HG02943 (cell line): ENCODE measurements around the gene PPP1R12A.
"Not testable (repeated sequence)": the region's sequence is repeated elsewhere in the genome, so short reads cannot be mapped to it uniquely, and the experiment has no call there.

Source experiments
- ATAC-seq: cut with Tn5 transposase; IDR thresholded peaks from one replicate; pipeline ENCODE4 v1.9.1; 2021; ENCODE audit warnings: mild to moderate bottlenecking, low read depth, moderate library complexity; ENCODE audit not compliant: unreplicated experiment

Gene PPP1R12A

DNA sequence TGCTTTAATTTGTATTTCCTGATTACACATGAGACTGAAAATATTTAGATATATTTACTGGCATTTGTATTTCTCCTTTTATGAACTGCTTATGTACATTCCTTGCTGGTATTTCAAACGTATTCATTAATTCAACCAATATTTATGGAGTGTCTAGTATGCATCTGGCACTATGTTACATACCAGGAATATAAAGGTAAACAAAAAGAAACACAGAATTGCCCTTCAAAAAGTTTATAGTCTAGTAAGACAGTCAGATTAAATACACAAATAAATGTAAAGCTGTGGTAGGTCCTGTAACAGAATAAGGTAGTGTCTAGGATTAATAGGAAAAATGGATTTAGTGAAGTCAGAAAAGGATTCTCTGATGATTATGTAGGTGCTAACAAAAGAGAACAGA lies 87.5 kb downstream of the PPP1R12A start:
- no peak for ATAC-seq

DNA sequence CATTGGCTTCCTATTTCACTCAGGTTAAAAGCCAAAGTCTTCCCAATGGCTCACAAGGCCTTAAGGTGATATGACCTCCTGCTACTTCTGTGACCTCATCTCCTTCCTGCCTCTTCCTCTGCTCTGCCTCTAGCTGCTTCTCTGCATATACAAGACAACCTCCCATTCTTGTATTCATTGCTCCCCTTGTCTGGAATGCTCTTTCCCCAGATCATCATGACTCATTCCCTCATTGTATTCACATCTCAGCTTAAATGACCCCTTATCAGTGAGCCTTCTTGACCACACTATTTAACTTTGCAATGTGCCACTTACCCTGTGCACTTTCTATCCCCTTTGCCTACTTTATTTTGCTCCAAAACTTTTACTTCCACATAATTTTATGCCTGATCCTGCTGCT lies 90.2 kb downstream of the PPP1R12A start:
- ATAC-seq = no peak

DNA sequence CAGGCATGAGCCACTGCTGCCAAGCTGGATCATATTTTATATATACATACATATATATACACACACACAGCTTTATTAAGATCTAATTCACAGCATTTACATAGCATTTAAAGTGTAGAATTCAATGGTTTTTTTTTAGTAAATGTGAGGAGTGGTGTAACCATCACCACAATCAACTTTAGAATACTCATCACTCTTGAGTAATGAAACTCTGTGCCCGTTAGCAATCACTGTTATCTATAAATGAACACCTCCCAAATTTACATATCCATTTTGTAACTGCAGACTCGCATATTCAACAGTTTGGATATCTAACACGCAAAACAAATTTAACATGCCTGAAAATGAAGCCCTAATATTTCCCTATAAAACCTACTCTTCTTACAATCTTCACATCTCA lies 90.9 kb downstream of the PPP1R12A start:
- no peak for ATAC-seq

DNA sequence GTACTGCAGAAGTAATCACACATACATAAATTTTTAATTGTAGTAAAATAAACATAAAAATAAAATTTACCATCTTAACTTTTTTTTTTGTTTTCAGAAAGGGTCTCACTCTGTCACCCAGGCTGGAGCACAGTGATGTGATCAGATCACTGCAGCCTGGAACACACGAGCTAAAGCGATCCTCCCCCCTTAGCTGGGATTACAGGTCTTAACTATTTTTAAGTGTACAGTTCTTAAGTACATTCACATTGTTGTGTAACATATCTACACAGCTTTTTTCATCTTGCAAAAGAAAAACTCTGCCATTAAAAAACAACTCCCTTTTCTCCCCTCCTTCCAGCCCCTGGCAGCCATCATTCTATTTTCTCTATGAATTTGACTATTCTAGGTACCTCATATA lies 92.3 kb downstream of the PPP1R12A start:
- ATAC-seq = no peak

DNA sequence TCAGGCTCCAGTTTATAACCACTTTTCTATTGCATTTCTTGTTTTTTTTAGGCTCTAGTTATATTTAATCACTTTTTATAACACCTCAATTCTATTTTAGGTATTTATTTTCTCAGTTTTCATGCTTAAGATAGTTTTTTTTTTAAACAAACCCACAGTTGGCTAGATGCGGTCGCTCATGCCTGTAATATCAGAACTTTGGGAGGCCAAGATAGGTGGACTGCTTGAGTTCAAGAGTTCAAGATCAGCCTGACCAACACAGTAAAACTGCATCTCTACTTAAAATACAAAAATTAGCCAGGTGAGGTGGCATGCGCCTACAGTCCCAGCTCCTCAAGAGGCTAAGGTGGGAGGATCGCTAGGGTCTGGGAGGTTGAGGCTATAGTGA lies 93.0 kb downstream of the PPP1R12A start:
- no peak for ATAC-seq

DNA sequence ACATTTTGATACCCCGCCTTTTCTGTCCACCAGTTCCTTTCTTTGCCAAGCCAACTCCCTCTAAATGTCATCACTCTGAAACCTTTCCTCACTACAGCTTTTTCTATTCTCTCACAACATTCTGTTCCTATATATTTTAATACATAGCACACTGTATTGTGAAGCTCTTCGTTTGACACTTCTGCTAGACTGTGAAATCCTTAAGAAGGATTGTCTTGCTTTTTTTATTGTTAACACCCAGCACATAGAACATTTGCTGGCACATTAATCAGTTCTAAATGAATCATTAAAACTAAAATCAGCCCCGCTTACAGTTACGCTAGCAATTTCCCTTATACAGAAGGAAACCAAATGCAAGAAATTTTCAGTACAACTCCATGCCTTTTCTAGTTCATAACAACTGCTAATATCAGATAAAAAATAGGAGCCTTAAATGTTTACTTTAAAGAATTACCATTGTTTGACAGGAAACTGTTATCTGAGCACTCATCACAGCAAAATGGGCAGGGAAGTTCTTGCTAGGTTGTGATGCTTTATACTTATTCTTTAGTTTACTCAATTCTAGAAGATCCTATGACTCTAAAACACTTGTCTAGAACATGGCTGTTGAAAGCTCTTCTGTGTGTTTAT lies 93.5 kb downstream of the PPP1R12A start:
- ATAC-seq = no peak

DNA sequence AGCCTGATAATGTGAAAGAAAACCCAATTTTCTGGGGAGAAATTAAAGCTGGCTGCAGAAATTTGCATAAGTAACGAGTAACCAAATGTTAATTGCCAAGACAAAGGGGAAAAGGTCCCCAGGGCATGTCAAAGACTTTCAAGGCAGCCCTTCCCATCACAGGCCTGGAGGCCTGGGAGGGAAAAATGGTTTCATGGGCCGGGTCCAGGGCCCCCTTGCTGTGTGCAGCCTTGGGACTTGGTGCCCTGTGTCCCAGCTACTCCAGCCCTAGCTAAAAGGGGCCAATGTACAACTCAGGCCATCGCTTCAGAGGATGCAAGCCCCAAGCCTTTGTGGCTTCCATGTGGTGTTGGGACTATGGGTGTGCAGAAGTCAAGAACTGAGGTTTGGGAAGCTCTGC lies 96.5 kb downstream of the PPP1R12A start:
- ATAC-seq = no peak

DNA sequence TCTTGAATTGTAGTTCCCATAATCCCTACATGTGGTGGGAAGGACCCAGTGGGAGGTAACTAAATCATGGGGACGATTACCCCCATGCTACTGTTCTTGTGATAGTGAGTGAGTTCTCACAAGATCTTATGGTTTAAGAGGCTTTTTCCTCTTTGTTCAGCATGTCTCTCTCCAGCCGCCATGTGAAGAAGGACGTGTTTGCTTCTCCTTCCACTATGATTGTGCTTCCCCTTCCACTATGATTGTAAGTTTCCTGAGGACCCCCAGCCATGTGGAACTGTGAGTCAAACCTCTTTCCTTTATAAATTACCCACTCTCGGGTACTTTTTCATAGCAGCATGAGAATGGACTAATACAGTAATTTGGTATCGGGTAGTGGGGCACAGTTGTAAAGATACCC lies 97.3 kb downstream of the PPP1R12A start:
- ATAC-seq = no peak

DNA sequence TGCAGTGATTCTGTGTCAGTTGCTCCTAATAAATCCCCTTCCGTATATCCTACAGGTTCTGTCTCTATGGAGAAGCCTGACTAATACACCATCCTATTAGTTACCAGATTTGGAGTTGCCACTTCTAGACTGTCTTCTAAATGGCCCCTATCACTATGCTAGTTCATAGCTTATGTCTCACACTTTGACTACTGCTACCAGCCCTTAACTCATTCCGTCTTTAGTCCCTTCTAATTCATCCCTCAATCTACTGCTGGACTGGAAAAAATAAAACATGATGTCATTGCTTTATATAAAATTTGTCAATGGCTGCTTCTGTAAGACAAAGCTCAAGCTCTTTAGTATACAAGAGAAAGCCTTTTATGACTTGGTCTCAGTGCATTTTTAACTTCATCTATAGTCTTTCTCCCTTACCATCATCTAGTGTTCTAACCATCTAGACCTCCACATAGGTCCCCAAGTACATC lies 99.5 kb downstream of the PPP1R12A start:
- no peak for ATAC-seq

DNA sequence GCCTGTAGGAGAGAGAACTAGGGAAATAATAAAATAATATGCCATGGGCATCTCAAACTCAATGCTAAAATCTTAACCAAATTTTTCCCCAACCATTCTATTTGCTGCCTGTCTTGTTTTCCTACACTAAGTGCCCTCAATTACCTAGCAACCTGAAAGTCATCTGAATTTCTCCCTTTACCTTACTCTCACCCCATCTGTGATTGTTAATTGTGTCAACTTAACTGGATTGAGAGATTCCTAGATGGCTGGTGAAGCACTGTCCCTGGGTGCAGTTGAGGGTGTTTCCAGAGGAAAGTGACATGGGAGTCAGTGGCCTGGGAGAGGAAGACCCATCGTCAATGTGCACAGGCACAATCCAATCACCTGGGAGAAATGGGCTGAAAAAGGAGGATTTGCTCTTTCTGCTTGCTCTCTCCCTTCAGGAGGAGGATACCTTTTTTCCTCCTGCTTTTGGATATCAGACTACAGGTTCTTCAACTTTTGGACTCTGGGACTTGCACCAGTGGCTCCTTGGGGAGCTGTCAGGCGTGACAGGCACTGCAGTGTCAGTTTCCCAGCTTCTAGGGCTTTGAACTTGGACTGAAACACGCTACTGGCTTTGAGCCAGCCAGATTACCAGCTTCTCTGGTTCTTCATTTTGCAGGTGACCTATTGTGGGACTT lies 100.1 kb downstream of the PPP1R12A start:
- ATAC-seq = no peak

DNA sequence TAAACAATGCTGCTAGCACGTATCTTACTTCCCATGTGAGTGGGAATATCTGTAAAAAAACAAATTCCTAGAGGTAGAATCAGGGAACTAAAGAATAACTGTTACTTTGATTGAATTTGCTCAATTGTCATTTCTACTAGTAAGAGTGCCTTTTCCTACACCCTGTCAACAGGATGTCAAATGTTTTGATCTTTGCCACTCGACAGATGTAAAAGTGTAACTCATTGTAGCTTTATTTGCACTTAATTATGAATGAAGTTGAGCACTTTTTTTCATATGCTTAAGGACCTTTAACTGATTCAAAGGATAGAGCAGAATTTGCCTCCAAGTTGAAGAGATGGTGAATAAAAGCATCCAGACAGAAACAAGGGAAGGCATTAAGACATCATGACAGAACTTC lies 104.5 kb downstream of the PPP1R12A start:
- no peak for ATAC-seq

DNA sequence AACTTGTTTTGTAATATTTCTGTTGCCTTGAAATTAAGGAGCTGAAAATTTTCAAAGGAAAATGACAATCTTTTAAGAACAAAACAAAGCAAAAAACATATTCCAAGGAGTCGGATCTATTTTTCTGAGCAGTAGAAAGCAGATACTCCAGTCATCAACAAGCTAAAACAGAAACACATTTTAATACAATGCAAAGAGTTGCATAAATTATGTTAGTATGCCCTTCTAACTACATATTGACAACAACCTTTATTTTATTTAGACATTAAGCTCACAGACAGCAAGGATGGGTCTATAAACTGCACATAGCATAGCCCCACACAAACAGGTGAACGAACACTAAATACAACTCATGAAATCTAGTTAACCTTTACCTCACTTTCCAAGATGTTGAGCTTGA lies 106.0 kb downstream of the PPP1R12A start:
- no peak for ATAC-seq

DNA sequence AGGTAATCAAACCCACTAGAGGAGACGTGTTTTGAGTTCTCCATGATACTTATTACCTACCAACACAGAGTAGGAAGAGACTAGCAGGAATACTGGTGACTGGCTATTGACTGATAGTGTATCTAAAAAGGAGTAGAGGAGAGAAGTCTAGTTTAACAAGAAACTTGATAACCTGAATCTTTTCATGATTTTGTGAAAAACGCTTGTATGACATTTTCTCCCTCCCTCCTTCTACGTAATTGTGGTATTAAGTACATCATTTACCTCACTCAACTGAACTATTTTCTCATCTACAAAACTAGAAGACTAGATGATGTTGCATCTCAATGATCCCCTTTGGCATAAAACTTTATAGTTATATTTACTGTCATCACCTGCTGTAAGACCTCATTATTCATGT lies 107.4 kb downstream of the PPP1R12A start:
- no peak for ATAC-seq

DNA sequence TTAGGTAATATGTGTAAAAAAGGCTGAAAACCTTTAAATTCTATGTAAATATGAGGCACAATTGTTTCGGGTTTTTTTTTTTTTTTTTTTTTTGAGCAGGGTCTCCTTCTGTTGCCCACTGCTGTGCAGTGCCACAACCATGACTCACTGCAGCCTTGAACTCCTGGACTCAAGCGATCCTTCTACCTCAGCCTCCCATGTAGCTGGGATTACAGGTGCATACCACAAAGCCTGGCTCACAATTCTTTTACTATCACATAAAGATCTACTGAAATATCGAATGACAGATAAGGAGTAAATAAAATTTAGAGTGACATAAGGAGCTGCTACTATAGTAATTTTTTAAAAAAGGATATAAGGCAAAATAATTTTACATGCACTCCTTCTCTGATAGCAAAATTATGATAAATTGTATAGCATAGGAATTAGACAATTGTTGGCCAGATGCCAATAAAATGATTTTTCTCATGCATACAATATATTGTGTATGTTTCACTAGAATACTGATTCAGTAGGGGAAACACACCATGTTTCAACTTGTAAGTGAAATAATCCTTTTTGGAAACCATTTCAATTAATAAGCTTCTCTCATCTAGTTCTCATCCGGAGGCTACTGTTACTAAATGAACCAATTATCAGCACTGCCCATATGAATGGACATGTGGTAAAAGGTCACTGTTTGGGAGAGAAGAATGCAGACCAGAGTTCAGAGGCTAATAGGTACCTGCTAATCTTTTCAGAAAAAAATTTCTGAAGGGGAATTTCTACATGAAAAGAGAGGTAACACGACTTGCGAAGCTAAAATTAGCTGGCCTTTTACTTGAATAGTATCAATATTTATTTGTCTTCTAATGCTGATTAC lies 108.4 kb downstream of the PPP1R12A start:
- no peak for ATAC-seq

DNA sequence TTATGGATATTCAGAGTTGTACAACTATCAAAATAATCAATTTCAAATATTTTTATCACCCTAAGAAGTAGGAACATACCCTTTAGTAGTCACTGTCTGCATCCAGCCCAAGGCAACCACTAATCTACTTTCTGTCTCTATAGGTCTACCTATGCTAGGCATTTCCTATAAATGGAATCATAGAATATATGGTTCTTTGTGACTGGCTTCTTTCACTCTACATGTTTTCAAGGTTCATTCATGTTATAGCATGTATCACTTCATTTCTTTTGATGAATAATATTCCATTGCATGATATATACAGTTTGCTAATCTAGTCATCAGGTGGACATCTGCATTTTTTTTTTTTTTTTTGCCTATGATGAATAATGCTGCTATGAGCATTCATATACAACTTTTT lies 112.4 kb downstream of the PPP1R12A start:
- no peak for ATAC-seq

DNA sequence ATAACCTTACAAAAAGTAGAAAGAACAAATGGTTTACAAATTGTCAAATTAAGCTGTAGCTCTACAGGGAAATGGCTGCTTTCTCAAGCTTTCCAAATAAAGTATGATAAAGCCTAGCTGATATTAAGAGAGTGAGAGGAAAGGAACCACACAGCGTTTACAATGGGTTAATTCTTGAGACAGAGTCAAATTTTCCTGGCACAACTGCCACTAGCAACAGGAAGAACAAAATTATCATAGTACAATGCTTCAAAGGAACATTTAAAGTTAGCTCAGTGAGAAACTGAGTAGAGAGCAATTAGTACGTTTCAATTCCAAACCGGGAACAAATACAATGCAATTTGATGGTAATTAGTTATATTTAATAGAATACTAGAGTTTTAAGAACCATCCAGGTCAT lies 116.0 kb downstream of the PPP1R12A start:
- ATAC-seq = no peak

DNA sequence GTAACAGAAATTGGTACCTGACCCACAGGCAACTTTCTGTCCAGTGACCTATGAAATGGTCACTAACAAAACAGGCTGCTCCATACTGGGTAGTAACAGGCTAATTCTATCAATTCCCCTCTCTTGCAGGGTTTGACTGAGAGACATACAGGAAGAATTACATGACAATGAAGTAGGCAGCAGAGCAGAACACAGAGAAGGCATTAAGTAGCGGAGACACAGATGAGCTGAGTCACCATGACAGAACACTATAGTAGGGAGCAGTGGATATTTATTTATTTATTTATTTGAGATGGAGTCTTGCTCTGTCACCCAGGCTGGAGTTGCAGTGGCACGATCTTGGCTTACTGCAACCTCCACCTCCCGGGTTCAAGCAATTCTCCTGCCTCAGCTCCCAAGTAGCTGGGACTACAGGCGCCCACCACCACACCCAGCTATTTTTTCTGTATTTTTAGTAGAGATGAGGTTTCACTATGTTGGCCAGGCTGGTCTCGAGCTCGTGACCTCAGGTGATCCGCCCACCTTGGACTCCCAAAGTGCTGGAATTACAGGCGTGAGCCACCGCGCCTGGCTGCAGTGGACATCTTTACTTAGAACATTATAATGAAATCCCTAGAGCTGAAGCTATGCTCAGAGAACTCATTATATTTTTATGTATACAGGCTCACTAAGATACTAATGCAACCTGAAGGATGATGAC lies 150.4 kb downstream of the PPP1R12A start:
- ATAC-seq = not testable (repeated sequence)

DNA sequence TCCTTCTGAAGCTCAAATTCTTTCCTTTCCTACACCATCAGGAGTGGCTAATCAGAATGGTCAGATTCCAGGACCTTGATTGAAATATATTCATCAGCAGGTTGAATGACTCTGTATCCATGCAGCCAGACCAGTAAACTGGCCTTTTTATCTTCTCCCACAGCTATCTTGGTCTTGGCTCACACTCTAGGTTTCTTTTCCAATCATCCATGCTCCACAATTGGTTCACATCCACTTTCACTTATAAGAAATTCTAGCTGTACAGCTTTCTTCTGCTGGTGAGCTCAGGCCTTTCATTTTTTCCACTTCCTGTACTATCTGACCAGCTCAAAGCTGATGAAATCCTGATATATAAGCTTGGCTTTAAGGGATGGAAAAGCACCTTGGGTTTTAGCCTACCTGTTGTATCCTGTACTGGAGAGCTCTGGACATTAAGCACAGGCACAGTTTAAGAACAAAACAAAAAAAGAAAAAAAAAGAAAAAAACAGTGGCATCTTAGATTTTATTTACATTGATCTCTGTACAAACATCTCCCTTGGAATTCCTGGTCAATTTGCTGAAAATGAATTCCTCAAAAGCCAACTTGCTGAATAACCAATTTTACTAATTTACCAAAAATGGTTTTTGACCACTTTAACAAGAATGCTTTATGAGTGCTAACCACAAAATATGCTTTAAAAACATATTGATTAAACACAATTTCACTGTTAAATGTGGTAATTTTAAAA lies 152.6 kb downstream of the PPP1R12A start:
- no peak for ATAC-seq

DNA sequence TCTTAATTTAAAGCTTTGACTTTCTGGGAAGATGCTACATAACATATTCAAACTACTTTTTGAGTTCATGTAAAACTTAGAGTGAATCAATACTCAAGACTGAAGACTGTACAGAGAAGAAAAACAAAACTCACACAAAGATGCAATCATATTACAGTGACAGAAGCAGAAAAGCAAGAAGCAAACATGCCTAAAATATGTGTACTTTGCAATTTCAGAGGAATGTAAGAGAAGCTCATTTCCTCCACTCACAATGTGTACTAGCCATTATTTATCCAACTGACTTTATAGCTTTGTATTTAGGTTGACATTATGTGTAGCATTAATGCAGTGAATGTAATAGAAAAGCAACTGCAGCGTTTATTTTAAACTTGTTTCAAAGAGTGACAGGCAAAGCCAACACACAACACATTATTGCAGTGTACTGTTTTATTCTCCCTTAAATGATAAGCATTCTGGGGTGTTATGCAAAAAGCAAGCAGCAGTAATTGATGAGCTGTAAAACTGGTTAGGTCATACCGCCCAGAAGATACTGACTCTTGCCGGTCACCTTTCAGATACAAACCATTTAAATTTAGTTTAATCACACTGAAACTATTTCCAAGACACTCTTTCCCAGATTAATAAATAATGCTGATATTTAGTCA lies 156.0 kb downstream of the PPP1R12A start:
- ATAC-seq = no peak

DNA sequence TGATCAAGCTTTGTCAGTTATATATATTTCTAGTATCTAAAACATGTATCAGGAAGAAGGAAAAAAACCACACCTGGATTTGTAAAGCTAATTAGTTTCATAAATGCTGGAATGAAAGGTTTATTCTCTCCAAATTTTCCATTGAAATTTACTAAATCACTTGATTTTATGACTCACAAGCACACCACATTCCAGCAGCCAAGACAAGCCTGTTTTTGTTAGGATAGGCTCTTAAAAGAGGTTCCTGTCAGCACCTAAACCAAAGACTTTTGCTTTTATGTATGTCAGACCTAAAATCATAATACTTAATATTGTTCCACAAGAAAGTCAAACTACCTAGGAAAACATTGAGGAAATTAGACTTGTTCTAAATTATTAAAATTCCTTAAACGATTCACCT lies 158.8 kb downstream of the PPP1R12A start:
- no peak for ATAC-seq
